NOMO-1 treated with DMSO at 0.1 percent for 48 hours (cell line): ENCODE measurements around the gene PLK3.
"Not testable (repeated sequence)": the region's sequence is repeated elsewhere in the genome, so short reads cannot be mapped to it uniquely, and the experiment has no call there.

Source experiments
- DNase-seq: peaks from one replicate; lab custom pipeline; 2025; ENCODE audit not compliant: unreplicated experiment; lab: John Stamatoyannopoulos, UW

PLK3 gene

DNA sequence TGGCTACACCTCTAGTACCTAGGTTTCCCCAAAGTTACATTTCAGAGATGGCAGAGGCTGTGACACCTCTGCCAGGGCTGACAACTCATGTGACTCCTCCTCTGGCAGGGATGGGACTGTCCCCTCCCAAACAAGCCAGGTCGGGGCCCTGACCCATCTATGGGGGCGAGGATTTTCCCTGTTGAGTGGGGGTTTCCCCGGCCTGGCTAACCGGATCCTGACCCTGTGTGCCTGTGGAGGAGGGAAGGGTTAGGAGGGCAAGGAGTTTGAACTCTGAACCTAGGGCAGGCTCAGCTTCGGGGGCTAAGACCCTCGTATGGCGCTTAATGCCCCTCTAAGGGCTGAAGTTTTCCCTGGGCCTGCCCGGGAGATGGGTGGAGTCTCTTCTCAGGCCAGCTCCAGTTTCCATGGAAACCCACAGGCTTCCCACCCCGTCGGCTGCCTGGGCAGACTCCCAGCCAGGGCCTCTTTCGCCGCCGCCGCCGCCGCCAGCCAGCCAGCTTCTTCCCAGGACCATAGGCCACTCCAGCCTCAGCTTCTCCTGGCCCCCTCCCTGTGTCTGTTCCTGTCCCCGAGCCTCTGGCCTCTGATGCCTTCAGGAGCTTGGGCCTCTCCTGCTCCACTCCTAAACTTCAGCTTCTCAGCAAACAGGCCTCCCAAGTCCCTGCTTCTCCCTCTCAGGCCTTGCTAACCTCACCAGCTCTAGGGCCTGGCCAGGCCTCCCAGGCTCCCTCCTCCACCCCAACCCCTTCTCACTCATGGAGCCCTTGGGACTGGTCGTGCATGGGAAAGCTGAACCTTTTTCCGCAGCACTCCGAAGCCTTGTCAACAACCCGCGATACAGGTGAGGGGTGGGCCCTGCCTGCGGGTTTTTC, 8.1 kb downstream of the PLK3 start, which contains the start of gene BTBD19:
Gene BTBD19, plus strand, starts transcription at position 461 of the 875 bp plus-strand sequence. Its CDS starts 298 bp downstream, at position 759.
- peak; percentile 17 for DNase-seq

DNA sequence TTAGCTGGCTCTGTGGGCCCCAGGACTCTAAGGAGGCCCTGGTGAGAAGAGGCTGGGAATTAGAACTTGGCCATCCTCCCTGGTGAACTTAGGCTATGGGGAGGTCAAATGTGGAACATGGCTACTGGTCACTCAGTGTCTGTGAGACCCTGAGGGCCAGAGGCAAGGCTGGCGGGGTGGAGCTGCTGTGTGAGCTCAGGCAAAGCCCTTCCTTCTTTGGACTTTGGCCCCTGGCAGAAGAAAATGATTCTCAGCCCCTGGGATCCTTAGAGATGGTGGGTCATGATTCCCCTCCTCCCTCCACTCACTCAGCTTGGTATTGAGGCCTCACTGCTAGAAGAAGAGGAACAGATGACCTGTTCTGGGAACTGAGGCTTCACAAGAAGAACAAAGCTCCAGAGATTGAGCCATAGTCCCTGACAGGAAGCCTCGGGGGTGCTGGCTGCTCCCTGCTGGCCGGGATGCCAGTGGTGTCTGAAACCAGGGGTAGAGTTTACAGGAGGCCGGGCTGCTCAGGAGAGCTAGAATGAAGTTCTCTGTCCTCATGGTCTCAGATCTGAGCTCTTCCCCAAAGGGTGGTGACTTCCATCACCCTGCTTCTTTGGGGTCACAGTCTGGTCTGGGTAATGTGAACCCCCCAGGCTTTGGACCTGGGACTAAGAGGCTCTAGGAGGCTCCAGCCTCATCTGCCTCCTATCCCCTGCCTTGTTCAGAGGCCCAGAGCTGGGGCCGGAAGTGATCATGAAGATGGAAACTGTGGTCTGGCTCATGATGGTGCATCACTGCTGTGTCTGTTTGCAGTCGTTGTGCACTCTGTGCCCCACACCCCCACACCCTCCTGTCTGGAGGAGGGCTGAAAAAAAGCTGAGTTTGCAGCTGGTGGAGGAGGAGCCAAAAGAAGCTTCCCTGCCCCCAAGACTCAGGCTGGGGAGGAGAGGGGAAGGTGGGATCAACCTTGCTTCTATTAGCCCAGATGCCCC, 9.1 kb downstream of the PLK3 start:
- peak; percentile 70 for DNase-seq

DNA sequence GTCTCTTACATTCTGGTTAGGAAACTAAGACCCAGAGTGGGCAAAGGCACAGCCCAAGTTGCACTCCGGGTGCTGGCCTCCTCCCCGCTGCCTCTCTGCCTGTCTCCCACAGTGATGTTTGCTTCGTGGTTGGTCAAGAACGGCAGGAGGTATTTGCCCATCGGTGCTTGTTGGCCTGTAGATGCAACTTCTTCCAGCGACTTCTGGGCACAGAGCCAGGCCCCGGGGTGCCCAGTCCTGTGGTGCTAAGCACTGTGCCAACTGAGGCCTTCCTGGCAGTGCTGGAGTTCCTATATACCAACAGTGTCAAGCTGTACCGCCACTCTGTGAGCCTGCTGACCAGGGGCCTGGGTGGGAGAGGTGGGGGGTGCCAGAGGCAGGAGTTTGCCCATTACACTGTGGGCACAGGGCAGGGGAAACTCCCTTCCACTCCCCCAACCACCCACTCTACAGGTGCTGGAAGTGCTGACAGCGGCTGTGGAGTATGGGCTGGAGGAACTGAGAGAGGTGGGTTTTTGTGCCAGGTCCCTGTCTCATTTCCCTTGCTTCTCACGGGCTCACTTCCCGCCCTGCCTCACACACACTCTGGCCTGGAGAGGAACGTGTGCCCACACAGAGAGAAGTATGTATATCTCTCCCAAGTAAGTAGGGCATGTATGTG, 10.1 kb downstream of the PLK3 start:
- no peak for DNase-seq

DNA sequence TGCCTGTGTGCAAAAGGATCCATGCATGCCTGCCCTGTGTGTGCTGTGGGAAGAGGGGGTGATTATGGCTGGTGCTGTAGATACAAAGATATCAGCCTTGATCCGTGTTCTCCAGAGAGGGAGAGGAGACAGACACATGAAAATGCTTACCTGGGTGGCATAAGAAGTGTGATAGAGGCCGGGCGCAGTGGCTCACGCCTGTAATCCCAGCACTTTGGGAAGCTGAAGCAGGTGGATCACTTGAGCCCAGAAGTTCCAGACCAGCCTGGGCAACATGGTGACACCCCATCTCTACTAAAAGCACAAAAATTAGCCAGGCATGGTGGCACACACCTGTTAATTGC, 10.6 kb downstream of the PLK3 start:
- DNase-seq, result not testable (repeated sequence)

DNA sequence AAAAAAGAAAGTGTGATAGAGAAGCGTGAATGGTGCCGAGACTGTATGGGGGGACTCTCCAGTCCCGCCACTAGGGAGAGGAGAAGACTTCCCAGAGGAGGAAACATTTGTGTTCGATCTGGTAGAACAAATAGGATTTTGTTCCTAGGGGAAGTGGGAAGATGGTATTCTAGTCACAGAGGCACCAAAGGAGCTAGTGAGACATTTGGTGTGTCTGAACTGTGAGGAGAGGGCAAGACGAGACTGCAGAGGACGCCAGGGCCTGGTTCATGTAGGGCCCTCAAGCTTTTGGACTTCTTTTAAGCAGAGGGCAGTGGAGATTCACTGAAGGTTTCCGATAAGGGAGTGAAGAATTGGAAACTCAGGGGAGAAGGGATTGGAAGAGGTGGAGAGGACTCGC, 11.1 kb downstream of the PLK3 start:
- no peak for DNase-seq

DNA sequence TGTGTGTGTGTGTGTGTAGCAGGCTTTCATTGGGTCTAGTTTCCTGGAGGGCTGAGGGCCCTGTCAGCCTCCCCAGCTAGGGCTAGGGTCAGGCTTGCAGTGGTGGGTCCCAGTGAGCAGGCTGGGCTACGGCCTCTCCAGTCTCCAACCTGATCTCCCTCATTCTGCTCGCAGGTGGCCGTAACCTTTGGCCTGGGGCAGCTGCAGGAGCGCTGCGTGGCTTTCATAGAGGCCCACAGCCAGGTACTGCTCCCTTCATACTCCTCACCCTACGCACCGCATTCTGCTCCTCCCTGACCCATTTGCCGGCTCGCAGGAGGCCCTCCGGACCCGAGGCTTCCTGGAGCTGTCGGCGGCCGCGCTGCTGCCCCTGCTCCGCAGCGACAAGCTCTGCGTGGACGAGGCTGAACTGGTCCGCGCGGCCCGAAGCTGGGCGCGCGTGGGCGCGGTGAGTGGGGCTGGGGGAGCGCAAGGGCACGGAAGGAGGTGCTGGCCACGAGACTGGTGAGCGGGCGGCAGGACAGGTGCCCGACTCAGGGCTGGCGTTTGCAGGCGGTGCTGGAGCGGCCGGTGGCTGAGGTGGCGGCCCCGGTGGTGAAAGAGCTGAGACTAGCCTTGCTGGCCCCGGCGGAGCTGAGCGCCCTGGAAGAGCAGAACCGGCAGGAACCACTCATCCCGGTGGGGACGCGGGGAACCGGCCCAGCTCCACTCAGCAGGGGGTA, 12.8 kb downstream of the PLK3 start:
- DNase-seq, result no peak

DNA sequence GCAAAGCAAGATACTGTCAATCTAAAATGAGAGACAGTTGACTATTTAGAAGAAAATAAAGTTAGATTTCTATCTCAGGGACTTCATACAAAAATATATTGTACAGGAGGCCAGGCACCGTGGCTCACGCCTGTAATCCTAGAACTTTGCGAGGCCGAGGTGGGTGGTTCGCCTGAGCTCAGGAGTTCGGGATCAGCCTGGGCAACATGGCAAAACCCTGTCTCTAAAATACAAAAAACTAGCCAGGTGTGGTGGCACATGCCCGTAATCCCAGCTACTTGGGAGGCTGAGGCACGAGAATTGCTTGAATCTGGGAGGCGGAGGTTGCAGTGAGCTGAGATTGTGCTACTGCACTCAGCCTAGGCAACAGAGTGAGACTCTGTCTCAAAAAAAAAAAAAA, 15.7 kb downstream of the PLK3 start:
- not testable (repeated sequence) for DNase-seq

DNA sequence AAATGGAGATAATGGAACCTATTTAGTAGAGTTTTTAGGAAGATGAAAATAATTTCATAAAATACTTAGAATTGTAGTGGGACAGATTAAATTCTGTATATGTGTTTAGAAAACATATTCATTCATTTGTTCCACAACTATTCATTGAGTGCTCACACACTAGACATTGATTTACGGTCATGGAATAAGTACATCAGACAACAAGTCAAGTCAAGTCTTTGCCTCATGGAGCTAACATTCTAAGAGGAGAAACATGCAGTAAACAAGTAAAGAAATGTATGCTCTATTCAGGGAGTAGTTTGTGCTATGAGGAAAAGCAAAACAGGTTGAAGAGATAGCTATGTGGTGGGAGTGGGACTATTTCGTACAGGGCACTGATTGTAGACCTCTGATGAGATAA, 17.1 kb downstream of the PLK3 start:
- no peak for DNase-seq

DNA sequence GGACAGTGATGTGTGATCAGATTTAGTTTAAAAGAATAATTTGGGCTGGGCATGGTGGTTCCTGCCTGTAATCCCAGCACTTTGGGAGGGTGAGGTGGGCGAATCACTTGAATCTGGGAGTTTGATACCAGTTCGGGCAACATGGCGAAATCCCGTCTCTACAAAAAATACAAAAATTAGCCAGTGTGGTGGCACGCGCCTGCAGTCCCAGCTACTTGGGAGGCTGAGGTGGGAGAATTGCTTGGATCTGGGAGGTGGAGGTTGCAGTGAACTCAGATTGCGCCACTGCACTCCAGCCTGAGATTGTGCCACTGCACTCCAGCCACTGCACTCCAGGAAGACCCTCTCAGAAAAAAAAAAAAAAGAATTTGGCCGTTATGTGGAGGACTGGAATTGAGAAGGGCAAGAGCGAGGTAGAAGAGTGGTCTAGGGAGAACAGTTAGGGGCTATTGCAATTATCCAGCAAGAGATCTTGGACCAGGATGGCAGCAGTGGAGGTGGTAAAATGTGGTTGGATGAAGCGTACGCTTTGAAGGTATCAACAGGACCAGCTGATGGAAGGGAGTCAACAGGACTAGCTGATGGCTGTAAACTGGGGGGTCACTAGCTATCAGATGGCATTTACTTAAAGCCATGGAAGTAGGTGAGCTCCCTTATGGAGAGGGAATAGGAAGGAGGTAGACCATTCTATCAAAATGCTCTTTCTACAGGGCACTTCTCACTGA, 17.8 kb downstream of the PLK3 start:
- DNase-seq, result no peak

DNA sequence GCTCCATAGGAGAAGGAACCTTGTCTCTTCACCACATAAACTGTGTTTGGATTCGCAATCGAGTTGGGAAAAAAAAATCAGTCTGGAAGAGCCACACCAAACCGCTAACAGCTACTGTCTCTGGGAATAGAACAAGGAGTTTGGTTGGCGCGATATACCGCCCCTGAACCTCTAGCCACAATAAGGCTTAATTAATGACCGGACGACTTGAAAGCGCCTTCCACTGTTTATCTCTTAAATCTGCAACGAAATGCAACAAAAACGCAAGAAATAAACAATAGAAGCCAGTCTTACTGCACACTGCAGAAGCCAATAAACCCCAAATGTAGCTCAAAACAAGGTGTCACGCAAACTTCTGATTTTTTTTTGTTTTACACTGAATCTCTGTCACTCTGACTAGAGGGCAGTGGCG, 19.0 kb downstream of the PLK3 start:
- DNase-seq, result no peak

DNA sequence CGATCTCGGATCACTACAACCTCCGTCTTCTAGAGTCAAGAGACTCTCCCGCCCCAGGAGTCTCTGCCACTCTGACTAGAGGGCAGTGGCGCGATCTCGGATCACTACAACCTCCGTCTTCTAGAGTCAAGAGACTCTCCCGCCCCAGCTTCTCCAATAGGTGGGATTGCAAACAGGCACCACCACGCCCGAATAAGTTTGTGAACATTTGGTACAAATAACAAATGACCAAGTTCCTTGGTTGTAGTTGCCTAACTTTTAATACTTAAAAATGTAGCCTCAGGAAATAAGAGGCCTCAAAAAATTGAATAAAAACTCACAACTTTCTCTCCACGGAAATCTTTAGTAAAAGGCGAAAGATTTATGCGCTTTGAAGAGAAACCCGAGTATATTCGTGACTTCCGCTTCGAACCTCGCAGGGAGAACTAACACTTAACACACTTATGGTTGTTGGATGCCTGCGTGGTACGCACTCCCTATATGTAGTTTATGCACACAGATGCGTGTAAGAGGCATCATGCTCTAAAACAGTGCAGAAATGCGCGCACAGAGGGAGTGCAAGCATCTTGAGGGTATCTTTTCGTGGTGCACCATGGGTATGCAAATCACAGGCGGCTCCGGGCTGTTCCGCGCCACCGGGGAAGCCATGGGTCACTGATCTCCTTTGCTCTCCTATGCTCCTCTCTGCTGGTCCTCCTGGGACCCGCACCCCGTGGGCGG, 19.6 kb downstream of the PLK3 start:
- peak; percentile 93 for DNase-seq

DNA sequence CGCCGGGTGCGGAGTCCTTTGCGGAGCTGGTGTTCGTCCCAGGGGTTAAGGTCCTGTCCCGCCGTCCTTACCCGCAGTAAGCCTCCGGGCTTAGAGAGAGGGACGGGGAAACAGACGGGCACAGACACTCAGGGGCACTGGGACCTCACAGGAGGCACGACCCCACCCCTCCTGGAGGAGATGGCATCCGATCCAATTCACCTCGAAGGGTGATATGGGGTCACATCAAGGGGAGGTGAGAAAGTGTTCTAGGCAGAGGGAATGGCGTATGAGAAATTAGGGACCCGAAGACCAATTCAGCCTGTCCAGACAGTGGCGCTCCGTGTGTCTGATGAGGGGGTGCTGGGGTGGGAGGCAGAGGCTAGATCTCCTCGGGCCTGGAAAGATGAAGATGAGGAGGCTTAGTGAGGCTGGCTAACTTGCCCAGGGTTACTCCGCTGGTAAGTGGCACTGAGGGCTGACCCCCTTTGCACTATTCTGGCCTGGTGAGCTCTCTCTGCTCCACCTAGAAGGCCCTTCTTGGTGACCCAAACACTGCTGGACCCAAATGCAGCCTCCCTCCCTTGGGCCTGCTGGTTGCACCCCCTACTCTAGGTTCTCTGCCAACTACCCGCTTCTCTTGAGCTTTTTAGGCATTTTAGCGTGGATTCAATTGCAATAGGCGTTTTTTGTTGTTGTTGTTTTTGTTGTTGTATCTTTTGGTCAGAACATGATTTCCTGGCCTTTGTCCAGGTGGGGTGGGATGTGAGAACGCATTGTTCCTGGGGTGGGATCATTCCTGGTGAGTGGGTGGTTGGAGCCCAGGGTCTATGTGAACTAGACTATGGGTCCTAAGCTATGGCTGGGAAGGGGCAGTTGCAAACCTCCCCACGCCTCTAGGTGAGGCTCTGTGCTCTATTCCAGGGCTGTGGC, 20.4 kb downstream of the PLK3 start:
- DNase-seq, result no peak

DNA sequence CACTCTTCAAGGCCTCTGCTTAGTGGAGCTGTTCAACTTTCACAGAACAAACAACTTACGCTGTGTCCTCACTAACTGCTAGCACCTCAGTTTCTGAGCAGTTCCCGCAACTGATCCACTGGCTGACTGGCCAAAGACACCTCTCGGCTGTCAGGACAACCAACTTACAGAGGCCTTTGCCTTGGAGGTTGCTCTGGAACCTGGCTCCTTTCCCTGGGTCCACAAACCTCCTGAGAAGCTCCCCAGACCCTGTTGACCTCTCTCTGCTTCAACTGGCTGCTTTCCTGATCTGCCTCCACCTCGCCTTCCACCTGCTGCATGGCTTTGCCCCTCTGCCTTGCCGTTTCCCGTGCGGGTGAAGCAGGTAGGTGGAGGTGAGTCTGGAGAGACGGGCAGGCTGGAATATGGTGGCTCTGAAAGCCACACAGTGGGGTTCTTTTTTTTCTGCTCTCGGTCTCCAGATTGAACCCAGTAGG, 21.1 kb downstream of the PLK3 start:
- no peak for DNase-seq

DNA sequence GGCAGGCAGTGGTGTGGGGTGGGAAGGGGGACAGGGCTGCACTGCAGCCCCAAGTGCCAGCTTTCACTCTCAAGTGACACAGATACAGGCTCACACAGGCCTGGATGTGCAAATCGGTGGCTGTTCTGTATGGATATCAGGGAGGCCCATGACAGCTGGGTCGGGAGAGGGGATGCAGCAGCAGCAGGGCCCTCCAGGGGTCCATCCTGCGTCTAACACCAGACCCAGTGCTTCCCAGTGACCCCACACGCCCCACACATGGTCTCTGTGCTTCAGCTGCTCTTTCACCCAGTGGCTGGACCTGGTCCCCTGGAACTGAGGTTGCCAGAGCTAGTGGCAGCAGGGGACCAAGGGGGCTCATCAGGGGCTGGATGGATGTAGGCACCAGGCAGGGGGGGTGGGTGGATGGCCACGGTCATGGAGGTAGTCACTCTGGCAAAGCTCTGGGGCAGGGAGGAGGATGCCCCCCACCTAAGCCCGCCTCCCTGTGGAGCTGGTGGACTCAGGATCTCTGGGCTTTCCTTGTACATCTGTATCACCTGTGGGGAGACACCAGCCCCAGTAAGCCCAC, 22.0 kb downstream of the PLK3 start:
- no peak for DNase-seq

DNA sequence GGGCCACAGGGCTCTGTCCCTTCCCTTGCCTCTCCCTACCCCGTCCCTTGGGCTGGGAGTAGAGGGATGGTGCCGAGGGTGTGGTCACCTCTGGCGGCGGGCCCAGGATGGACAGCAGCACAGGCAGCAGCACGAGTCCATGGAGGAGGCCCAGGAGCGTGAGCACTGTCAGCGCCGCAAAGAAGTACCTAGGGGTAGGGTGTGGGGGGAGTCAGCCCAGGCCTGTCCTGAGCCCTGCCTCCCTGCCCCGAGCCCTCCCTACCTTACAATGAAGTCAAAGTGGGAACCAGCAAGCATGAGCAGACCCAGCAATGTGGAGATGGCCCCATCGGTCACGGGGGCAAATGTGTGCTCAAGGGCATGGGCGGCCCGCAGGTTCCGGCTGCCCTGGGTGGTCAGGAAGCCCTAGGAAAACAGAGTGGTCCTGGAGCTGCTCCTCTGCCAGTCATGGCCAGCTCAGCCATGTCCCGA, 22.8 kb downstream of the PLK3 start:
- DNase-seq, result no peak

DNA sequence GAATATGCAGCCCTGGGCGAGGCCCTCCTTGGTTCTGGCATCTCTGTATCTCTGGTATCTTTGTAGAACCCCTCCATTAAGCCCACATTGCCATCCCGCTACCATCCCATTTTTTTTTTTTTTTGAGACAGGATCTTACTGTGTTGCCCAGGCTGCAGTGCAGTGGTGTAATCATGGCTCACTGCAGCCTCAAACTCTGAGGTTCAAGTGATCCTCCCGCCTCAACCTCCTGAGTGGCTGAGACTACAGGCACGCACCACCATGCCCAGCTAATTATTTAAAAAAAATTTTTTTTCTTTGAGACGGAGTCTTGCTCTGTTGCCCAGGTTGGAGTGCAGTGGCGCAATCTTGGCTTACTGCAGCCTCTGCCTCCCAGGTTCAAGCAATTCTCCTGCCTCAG, 24.2 kb downstream of the PLK3 start:
- DNase-seq, result not testable (repeated sequence)

DNA sequence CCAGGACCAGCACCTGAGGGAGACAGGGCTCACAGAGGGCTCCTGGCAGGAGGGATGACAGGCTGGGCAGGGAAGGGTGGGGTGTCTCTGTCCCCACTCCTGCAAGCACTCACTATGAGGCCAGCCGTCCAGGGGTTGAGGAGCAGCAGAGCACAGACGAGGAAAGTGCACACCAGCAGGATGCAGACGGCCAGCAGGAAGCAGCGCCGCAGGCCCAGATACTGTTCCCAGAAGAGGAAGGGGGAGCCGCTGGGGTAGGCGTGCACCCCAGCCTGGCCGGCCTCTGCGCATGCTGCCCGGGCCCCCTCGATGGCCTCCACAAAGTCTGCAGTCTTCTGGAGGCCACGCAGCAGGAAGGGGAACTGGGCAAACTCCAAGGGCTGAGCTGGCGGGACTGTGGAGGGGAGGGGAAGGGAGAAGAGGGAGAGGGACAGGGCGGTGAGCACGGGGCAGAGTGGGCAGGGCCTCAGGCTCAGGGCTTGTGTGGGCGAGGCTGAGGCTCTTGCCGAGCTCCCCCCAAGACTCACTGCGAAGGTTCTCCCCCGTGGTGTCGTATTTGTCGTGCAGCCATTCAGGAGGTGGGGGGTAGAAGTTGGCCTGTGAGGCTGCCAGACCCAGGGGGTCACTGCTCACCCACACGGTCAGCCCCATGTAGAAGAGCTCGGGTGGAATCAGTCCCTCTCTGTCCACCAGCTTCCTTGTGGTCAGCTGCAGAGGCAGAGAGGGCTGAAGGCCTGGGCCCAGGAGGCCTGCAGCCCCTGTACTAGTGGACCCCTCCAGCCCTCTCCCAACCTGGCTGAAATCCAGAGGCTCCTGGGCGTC, 26.4 kb downstream of the PLK3 start:
- DNase-seq, result peak; percentile 76
